HepG2 (cell line): Measurements from ENCODE around the gene ABAT. TPM values are rescaled to one million over a fixed set of nuclear protein-coding genes. Genes with fewer than 3 reads are reported as not detected.

Experiments used
- ARHGAP35 ChIP-seq: sonication (generic); formaldehyde crosslinking; IDR thresholded peaks from 2 replicates; pipeline ENCODE4 v1.9.0; 2022; ENCODE audit warnings: mild to moderate bottlenecking, inconsistent platforms, moderate library complexity, missing genetic modification reagents, borderline replicate concordance
- CBX2 ChIP-seq, 2 experiments: fragments of 200-600 bp in 1 of 2; sonication (generic); formaldehyde crosslinking in 1 of 2; IDR thresholded peaks; 2 replicates each; pipeline versions ENCODE4 v1.7.0 to v1.8.1; 2018 to 2022; ENCODE audit warnings: low read depth in 2 of 2, low read length in 1 of 2, mild to moderate bottlenecking in 1 of 2, missing genetic modification reagents in 1 of 2
- FOXJ3 ChIP-seq: sonication (generic); formaldehyde crosslinking; IDR thresholded peaks from 2 replicates; pipeline ENCODE4 v1.4.0; 2020; ENCODE audit warnings: missing genetic modification reagents, mild to moderate bottlenecking, borderline replicate concordance
- IRX3 ChIP-seq: sonication (generic); formaldehyde crosslinking; IDR thresholded peaks from 2 replicates; pipeline ENCODE4 v1.8.1; 2023; ENCODE audit warnings: mild to moderate bottlenecking, low read depth, missing genetic modification reagents, borderline replicate concordance
- MAFG ChIP-seq: sonication (generic); formaldehyde crosslinking; IDR thresholded peaks from 2 replicates; pipeline ENCODE4 v1.5.1; 2020; ENCODE audit warnings: mild to moderate bottlenecking, missing genetic modification reagents
- NFE2L1 ChIP-seq: sonication (generic); formaldehyde crosslinking; IDR thresholded peaks from 2 replicates; pipeline ENCODE4 v1.4.0; 2020; ENCODE audit warnings: missing genetic modification reagents, mild to moderate bottlenecking, borderline replicate concordance
- PHF20 ChIP-seq: sonication (generic); formaldehyde crosslinking; IDR thresholded peaks from 2 replicates; pipeline ENCODE4 v1.5.0; 2020; ENCODE audit warnings: mild to moderate bottlenecking, missing genetic modification reagents
- POLR2AphosphoS2 ChIP-seq: IDR thresholded peaks from 2 replicates; pipeline ENCODE4 v1.6.1; 2011; ENCODE audit warnings: low read depth, low read length, improper control_type of control experiment
- TCF7 ChIP-seq: sonication (generic); IDR thresholded peaks from 2 replicates; pipeline ENCODE4 v1.6.1; 2016; ENCODE audit warnings: antibody characterized with exemption, low read depth
- ZBTB38 ChIP-seq: sonication (generic); formaldehyde crosslinking; IDR thresholded peaks from 2 replicates; pipeline ENCODE4 v1.5.1; 2020; ENCODE audit warnings: mild to moderate bottlenecking, missing genetic modification reagents
- ZNF101 ChIP-seq: sonication (generic); formaldehyde crosslinking; IDR thresholded peaks from 2 replicates; pipeline ENCODE4 v1.4.0; 2020; ENCODE audit warnings: mild to moderate bottlenecking, low read depth, missing genetic modification reagents, borderline replicate concordance
- ZNF570 ChIP-seq: sonication (generic); formaldehyde crosslinking; IDR thresholded peaks from 2 replicates; pipeline ENCODE4 v1.4.0; 2020; ENCODE audit warnings: mild to moderate bottlenecking, missing genetic modification reagents, borderline replicate concordance
- polyA plus RNA-seq, 8 experiments: library from polyadenylated mRNA; depleted of rRNA in 3 of 8; stranded (reverse) in 7 of 8; unstranded in 1 of 8; fragments of >200 nt; fragmentation: Illumina TruSeq in 4 of 8; extraction: Trizol in 4 of 8; gene quantifications; 2 replicates each; pipeline versions ENCODE4 v1.2.1 to v1.2.3, GENCODE V29; 2011 to 2016; ENCODE audit warnings: low read depth in 4 of 8, missing spikeins in 1 of 8, mixed read lengths in 1 of 8; ENCODE audit not compliant: insufficient read depth in 1 of 8
- total RNA-seq, 5 experiments: library from RNA; depleted of rRNA; stranded (reverse); fragments of >200 nt; fragmentation: Illumina TruSeq; extraction: Trizol; gene quantifications; 2 replicates each; pipeline ENCODE4 v1.2.3, GENCODE V29; 2016; ENCODE audit warnings: low read depth in 1 of 5
- TF ChIP-seq, protein P1 (sequence below): sonication (generic); formaldehyde crosslinking; IDR thresholded peaks from 2 replicates; pipeline ENCODE4 v1.8.0; 2022; ENCODE audit warnings: mild to moderate bottlenecking, missing genetic modification reagents
- TF ChIP-seq, protein P2 (sequence below): IDR thresholded peaks from 2 replicates; pipeline ENCODE4 v1.6.1; 2016
- TF ChIP-seq, protein P3 (sequence below): sonication (generic); formaldehyde crosslinking; IDR thresholded peaks from 2 replicates; pipeline ENCODE4 v1.5.0; 2020; ENCODE audit warnings: missing genetic modification reagents
- TF ChIP-seq, protein P4 (sequence below): fragments of 450-650 bp; IDR thresholded peaks from 2 replicates; pipeline ENCODE4 v1.6.1; 2017; ENCODE audit warnings: mild to moderate bottlenecking
- TF ChIP-seq, protein P5 (sequence below): sonication (generic); formaldehyde crosslinking; IDR thresholded peaks from 2 replicates; pipeline ENCODE4 v1.5.1; 2020; ENCODE audit warnings: missing genetic modification reagents, mild to moderate bottlenecking, borderline replicate concordance

The ABAT gene
- total and polyA plus RNA-seq, 2 of the 13 experiments (the other 11 are each of a cell fraction or from before 2014, with no cell fraction given) = 47.6 to 97.3 TPM

DNA sequence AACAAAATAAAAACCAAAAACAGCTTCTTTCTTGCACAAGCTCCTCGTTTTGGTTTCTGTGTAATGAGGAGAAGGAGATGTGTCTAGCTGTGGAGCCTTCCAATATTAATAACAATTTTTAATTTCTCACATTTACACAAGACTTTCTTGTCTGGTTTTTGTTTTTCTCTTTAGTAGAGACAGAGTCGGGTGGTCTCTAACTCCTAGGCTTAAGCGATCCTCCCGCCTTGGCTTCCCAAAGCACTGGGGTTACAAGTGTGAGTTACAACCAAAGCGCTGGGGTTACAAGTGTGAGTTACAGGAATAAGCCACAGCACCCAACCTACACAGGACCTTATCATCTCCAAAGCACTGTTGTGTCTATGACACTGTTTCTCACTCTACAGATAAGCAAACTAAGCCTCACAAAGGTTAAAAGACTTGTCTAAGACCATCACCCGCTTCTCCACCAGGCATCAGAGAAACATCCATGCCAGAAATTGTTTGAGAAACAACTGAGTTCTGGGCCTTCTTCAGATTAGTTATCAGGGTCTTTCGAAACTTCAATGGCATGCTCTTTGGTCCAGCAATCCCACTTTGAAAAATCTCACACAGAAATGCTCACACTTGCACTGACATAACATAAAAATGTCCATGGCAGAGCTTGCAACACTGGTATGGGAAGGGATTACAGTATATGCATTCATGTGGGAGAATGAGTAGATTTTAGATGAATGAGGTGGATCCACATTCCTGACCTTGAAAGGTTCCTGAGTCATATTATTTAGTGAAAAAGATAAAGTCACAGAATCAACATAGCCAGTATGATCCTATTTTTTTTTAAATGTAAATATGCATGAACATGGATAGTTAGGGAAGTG lies 3.9 kb downstream of the ABAT start (continued):
- TF ChIP-seq ZBTB38 (CRISPR knock-in tag) (no peak), FOXJ3 (CRISPR knock-in tag) (peak; percentile 86; the same call in 1 of the 2 replicates), POLR2AphosphoS2 (peak; percentile 92; the same call in 1 of the 2 replicates), ZNF570 (CRISPR knock-in tag) (no peak), MAFG (CRISPR knock-in tag) (no peak), IRX3 (CRISPR knock-in tag) (no peak), NFE2L1 (CRISPR knock-in tag) (no peak), PHF20 (CRISPR knock-in tag) (no peak), ARHGAP35 (CRISPR knock-in tag) (no peak), CBX2 (IDR thresholded peaks at IDR 0.05; ENCODE audit: low read depth, low read length) (no peak), CBX2 (CRISPR knock-in tag; IDR thresholded peaks at IDR 0.05; ENCODE audit: low read depth) (no peak), ZNF101 (CRISPR knock-in tag) (no peak; the same call in 1 of the 2 replicates), TCF7 (peak; percentile 77)
- TF ChIP-seq, protein P1, sequence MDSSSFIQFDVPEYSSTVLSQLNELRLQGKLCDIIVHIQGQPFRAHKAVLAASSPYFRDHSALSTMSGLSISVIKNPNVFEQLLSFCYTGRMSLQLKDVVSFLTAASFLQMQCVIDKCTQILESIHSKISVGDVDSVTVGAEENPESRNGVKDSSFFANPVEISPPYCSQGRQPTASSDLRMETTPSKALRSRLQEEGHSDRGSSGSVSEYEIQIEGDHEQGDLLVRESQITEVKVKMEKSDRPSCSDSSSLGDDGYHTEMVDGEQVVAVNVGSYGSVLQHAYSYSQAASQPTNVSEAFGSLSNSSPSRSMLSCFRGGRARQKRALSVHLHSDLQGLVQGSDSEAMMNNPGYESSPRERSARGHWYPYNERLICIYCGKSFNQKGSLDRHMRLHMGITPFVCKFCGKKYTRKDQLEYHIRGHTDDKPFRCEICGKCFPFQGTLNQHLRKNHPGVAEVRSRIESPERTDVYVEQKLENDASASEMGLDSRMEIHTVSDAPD (CRISPR knock-in tag) = no peak
- TF ChIP-seq, protein P2, sequence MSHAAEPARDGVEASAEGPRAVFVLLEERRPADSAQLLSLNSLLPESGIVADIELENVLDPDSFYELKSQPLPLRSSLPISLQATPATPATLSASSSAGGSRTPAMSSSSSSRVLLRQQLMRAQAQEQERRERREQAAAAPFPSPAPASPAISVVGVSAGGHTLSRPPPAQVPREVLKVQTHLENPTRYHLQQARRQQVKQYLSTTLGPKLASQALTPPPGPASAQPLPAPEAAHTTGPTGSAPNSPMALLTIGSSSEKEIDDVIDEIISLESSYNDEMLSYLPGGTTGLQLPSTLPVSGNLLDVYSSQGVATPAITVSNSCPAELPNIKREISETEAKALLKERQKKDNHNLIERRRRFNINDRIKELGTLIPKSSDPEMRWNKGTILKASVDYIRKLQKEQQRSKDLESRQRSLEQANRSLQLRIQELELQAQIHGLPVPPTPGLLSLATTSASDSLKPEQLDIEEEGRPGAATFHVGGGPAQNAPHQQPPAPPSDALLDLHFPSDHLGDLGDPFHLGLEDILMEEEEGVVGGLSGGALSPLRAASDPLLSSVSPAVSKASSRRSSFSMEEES = 0 out of 2 replicates have a peak, but pooled peaks have one; percentile 36
- TF ChIP-seq, protein P3, sequence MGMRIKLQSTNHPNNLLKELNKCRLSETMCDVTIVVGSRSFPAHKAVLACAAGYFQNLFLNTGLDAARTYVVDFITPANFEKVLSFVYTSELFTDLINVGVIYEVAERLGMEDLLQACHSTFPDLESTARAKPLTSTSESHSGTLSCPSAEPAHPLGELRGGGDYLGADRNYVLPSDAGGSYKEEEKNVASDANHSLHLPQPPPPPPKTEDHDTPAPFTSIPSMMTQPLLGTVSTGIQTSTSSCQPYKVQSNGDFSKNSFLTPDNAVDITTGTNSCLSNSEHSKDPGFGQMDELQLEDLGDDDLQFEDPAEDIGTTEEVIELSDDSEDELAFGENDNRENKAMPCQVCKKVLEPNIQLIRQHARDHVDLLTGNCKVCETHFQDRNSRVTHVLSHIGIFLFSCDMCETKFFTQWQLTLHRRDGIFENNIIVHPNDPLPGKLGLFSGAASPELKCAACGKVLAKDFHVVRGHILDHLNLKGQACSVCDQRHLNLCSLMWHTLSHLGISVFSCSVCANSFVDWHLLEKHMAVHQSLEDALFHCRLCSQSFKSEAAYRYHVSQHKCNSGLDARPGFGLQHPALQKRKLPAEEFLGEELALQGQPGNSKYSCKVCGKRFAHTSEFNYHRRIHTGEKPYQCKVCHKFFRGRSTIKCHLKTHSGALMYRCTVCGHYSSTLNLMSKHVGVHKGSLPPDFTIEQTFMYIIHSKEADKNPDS (CRISPR knock-in tag) = no peak
- TF ChIP-seq, protein P4, sequence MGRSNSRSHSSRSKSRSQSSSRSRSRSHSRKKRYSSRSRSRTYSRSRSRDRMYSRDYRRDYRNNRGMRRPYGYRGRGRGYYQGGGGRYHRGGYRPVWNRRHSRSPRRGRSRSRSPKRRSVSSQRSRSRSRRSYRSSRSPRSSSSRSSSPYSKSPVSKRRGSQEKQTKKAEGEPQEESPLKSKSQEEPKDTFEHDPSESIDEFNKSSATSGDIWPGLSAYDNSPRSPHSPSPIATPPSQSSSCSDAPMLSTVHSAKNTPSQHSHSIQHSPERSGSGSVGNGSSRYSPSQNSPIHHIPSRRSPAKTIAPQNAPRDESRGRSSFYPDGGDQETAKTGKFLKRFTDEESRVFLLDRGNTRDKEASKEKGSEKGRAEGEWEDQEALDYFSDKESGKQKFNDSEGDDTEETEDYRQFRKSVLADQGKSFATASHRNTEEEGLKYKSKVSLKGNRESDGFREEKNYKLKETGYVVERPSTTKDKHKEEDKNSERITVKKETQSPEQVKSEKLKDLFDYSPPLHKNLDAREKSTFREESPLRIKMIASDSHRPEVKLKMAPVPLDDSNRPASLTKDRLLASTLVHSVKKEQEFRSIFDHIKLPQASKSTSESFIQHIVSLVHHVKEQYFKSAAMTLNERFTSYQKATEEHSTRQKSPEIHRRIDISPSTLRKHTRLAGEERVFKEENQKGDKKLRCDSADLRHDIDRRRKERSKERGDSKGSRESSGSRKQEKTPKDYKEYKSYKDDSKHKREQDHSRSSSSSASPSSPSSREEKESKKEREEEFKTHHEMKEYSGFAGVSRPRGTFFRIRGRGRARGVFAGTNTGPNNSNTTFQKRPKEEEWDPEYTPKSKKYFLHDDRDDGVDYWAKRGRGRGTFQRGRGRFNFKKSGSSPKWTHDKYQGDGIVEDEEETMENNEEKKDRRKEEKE = no peak
- TF ChIP-seq, protein P5, sequence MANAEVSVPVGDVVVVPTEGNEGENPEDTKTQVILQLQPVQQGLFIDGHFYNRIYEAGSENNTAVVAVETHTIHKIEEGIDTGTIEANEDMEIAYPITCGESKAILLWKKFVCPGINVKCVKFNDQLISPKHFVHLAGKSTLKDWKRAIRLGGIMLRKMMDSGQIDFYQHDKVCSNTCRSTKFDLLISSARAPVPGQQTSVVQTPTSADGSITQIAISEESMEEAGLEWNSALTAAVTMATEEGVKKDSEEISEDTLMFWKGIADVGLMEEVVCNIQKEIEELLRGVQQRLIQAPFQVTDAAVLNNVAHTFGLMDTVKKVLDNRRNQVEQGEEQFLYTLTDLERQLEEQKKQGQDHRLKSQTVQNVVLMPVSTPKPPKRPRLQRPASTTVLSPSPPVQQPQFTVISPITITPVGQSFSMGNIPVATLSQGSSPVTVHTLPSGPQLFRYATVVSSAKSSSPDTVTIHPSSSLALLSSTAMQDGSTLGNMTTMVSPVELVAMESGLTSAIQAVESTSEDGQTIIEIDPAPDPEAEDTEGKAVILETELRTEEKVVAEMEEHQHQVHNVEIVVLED (CRISPR knock-in tag) = 0 out of 2 replicates have a peak, but pooled peaks have one; percentile 34
